ENCODE measurements around the gene SIK3. TPM values are rescaled to one million over a fixed set of nuclear protein-coding genes. Genes with fewer than 3 reads are reported as not detected.

Gene SIK3
- total and polyA plus RNA-seq, 11 donors, result 11.8 to 67.4 (median 38.1) TPM

GRCh38 chr11:117022526-117022925 lies 75.7 kb downstream of the SIK3 start:
- DNase-seq (no peak), ATAC-seq (no peak)
- H3K27me3 ChIP-seq, result no peaks in the 10 kb centered on the region
- H3K4me1 ChIP-seq, result peaks cover 0 to 73% (median 23%) of the 10 kb centered on the region in 12 donors
- H3K27ac ChIP-seq, result no peak overlapping the region
- TF ChIP-seq CTCF (IDR thresholded peaks at IDR 0.05), result no peak
- TF ChIP-seq POLR2A (IDR thresholded peaks at IDR 0.05), result no peak
- no peak overlapping the region for H3K4me3 ChIP-seq
- intact Hi-C loops (cut with DNase I), result loop anchor here in 1 of 10 donors (10.0 kb wide), 1 partner anchor 72 kb away; the partner anchor contains the start of gene SIK3
- no peaks in the 10 kb centered on the region for H3K9me3 ChIP-seq
- 39 to 57% (median 49%) methylated on average over 3 of the region's 3 CpGs for WGBS, 4 donors
- no peaks in the 10 kb centered on the region for H3K36me3 ChIP-seq

GRCh38 chr11:117020869-117021564 lies 77.2 kb downstream of the SIK3 start:
- intact Hi-C loops (cut with DNase I), result loop anchor here in 1 of 10 donors (10.0 kb wide), 1 partner anchor 74 kb away; the partner anchor contains the start of gene SIK3
- H3K27me3 ChIP-seq, result no peaks in the 10 kb centered on the region
- H3K9me3 ChIP-seq, result peaks cover 0 to 4% (median 0%) of the 10 kb centered on the region in 12 donors
- no peak for ATAC-seq
- TF ChIP-seq POLR2A (IDR thresholded peaks at IDR 0.05) (no peak), CTCF (IDR thresholded peaks at IDR 0.05) (no peak)
- DNase-seq, result no peak
- 88 to 93% (median 92%) methylated on average over 6 of the region's 6 CpGs for WGBS, 4 donors
- no peak overlapping the region for H3K4me3 ChIP-seq
- H3K4me1 ChIP-seq, result peaks cover 0 to 64% (median 23%) of the 10 kb centered on the region in 12 donors
- H3K36me3 ChIP-seq, result no peaks in the 10 kb centered on the region
- H3K27ac ChIP-seq, result no peak overlapping the region

GRCh38 chr11:117020287-117020686 lies 77.9 kb downstream of the SIK3 start:
- 77 to 98% (median 88%) methylated on average over 1 of the region's 1 CpG for WGBS, 4 donors
- DNase-seq (no peak), ATAC-seq (no peak)
- Histone ChIP-seq H3K9me3 (peaks cover 0 to 4% (median 0%) of the 10 kb centered on the region in 12 donors), H3K27ac (no peak overlapping the region), H3K27me3 (no peaks in the 10 kb centered on the region), H3K36me3 (no peaks in the 10 kb centered on the region), H3K4me1 (peaks cover 0 to 61% (median 23%) of the 10 kb centered on the region in 12 donors), H3K4me3 (no peak overlapping the region)
- intact Hi-C loops (cut with DNase I), result loop anchor here in 1 of 10 donors (10.0 kb wide), 1 partner anchor 75 kb away; the partner anchor contains the start of gene SIK3
- TF ChIP-seq POLR2A (IDR thresholded peaks at IDR 0.05) (no peak), CTCF (IDR thresholded peaks at IDR 0.05) (no peak)

- no peak for ATAC-seq
- WGBS, 4 donors, result 72 to 88% (median 85%) methylated on average over 7 of the region's 7 CpGs
- intact Hi-C loops (cut with DNase I), result loop anchor here in 1 of 10 donors (10.0 kb wide), 1 partner anchor 75 kb away; the partner anchor contains the start of gene SIK3
Observed at GRCh38 chr11:117019871-117020270, 78.4 kb downstream of the SIK3 start.

More at GRCh38 chr11:117019871-117020270, 78.4 kb downstream of the SIK3 start:
- H3K27ac ChIP-seq, result no peak overlapping the region
- peaks cover 0 to 4% (median 0%) of the 10 kb centered on the region in 12 donors for H3K9me3 ChIP-seq
- peaks cover 0 to 57% (median 23%) of the 10 kb centered on the region in 12 donors for H3K4me1 ChIP-seq
- H3K4me3 ChIP-seq, result no peak overlapping the region
- no peaks in the 10 kb centered on the region for H3K36me3 ChIP-seq
- TF ChIP-seq POLR2A (IDR thresholded peaks at IDR 0.05) (no peak), CTCF (IDR thresholded peaks at IDR 0.05) (no peak)
- no peaks in the 10 kb centered on the region for H3K27me3 ChIP-seq
- DNase-seq, result no peak

All from heart left ventricle (tissue), 16 donors.